Fibroblast of skin of left biceps (primary cell): ENCODE measurements around the gene PLP2.
A peak's percentile ranks its signal among the peaks of the same experiment; 100 is the strongest.
"Not testable (repeated sequence)": the region's sequence is repeated elsewhere in the genome, so short reads cannot be mapped to it uniquely, and the experiment has no call there.

ENCODE experiments used
- DNase-seq, 2 experiments: peaks; one replicate each; pipeline ENCODE4 v3.0.0-alpha.2; 2013; ENCODE audit warnings: low read depth in 2 of 2

PLP2 gene

GRCh38 chrX:49171752-49172279 is at the start of gene PLP2:
PLP2 (plus strand) TSS chrX:49171898; CDS start chrX:49172001, 103 bp downstream.
- no peak for DNase-seq

GRCh38 chrX:49122499-49122898 is 49.2 kb upstream of the PLP2 start:
- DNase-seq, result no peak

GRCh38 chrX:49127742-49128258 is 43.9 kb upstream of the PLP2 start:
- not testable (repeated sequence) for DNase-seq

- DNase-seq, result no peak
Observed at GRCh38 chrX:49129427-49129826, 42.3 kb upstream of the PLP2 start.

- DNase-seq, result not testable (repeated sequence)
Observed at GRCh38 chrX:49132275-49132674, 39.4 kb upstream of the PLP2 start.

- DNase-seq, result no peak
Observed at GRCh38 chrX:49133759-49134158, 37.9 kb upstream of the PLP2 start.

- DNase-seq, result no peak
Observed at GRCh38 chrX:49137492-49137891, 34.2 kb upstream of the PLP2 start.

GRCh38 chrX:49139713-49140112 is 32.0 kb upstream of the PLP2 start:
- no peak for DNase-seq

GRCh38 chrX:49142264-49142663 is 29.4 kb upstream of the PLP2 start:
- DNase-seq, result not testable (repeated sequence)

GRCh38 chrX:49143154-49143553 is 28.5 kb upstream of the PLP2 start:
- DNase-seq, result not testable (repeated sequence)

- DNase-seq, result no peak
Observed at GRCh38 chrX:49147282-49147681, 24.4 kb upstream of the PLP2 start.

GRCh38 chrX:49147936-49148335 is 23.8 kb upstream of the PLP2 start:
- DNase-seq, result no peak

GRCh38 chrX:49148390-49149100 is 23.2 kb upstream of the PLP2 start:
- not testable (repeated sequence) for DNase-seq

GRCh38 chrX:49149291-49149690 is 22.4 kb upstream of the PLP2 start:
- DNase-seq, result not testable (repeated sequence)

- no peak for DNase-seq
Observed at GRCh38 chrX:49153467-49153866, 18.2 kb upstream of the PLP2 start.

GRCh38 chrX:49155243-49155899 is 16.3 kb upstream of the PLP2 start:
- DNase-seq, result no peak

GRCh38 chrX:49155900-49156837 is 15.5 kb upstream of the PLP2 start:
- peak; percentile 69 to 74 for DNase-seq

GRCh38 chrX:49157194-49157593 is 14.5 kb upstream of the PLP2 start:
- DNase-seq, result no peak

GRCh38 chrX:49160908-49161307 is 10.8 kb upstream of the PLP2 start:
- no peak for DNase-seq

GRCh38 chrX:49161632-49162031 is 10.1 kb upstream of the PLP2 start:
- no peak for DNase-seq

- no peak for DNase-seq
Observed at GRCh38 chrX:49162620-49163019, 9.1 kb upstream of the PLP2 start, which contains the start of gene MAGIX. MAGIX (plus strand) TSS chrX:49162758; CDS start chrX:49162890, 132 bp downstream.
